WTC11 (cell line): ENCODE results near the gene CPHXL2. TPM values are rescaled to one million over a fixed set of nuclear protein-coding genes. Genes with fewer than 3 reads are reported as not detected.

ENCODE experiments used
- ATAC-seq: fragments of 200-7000 bp; cut with Tn5 transposase; 2 replicates; pipeline ENCODE4 v1.10.0; 2021; ENCODE audit warnings: mild to moderate bottlenecking, moderate library complexity
- CTCF ChIA-PET: fragments of 300-600 bp; sonication (Branson Sonifier 250); formaldehyde crosslinking; loops from one replicate; lab custom pipeline; 2021; ENCODE audit warnings: antibody characterized with exemption; lab: Charles Lee
- POLR2A ChIA-PET: fragments of 350-600 bp; sonication (Branson Sonifier 250); formaldehyde crosslinking; loops from one replicate; lab custom pipeline; 2021; ENCODE audit warnings: antibody characterized with exemption; lab: Charles Lee
- DNase-seq: peaks from one replicate; pipeline ENCODE4 v3.0.0; 2021; ENCODE audit warnings: low spot score
- H3K27ac Mint-ChIP-seq: 2 replicates; pipeline ENCODE4 v1.8.0; 2021; ENCODE audit warnings: mixed read lengths
- H3K27me3 Mint-ChIP-seq: 2 replicates; pipeline ENCODE4 v1.8.0; 2021; ENCODE audit warnings: low read depth, mild to moderate bottlenecking, moderate library complexity, mixed read lengths
- H3K36me3 Mint-ChIP-seq: 2 replicates; pipeline ENCODE4 v1.8.0; 2021; ENCODE audit warnings: mixed read lengths
- H3K4me1 Mint-ChIP-seq: 2 replicates; pipeline ENCODE4 v1.8.0; 2022; ENCODE audit warnings: mixed read lengths
- H3K4me3 Mint-ChIP-seq: 2 replicates; pipeline ENCODE4 v1.8.0; 2021; ENCODE audit warnings: mild to moderate bottlenecking, moderate library complexity, mixed read lengths
- H3K9me3 Mint-ChIP-seq: 2 replicates; pipeline ENCODE4 v1.8.0; 2021; ENCODE audit warnings: mixed read lengths
- AR ChIP-seq: fragments of 250-450 bp; sonication (Bioruptor Pico); IDR thresholded peaks from 2 replicates; pipeline ENCODE4 v1.9.0; 2021; ENCODE audit warnings: mild to moderate bottlenecking
- ATF6 ChIP-seq: sonication (generic); formaldehyde crosslinking; IDR thresholded peaks from 2 replicates; pipeline ENCODE4 v1.8.1; 2023; ENCODE audit warnings: mild to moderate bottlenecking, missing genetic modification reagents
- HMGA2 ChIP-seq: fragments of 250-450 bp; sonication (Bioruptor Pico); IDR thresholded peaks from 2 replicates; pipeline ENCODE4 v1.4.0; 2021; ENCODE audit warnings: mild to moderate bottlenecking, moderate library complexity
- IRF1 ChIP-seq: sonication (generic); formaldehyde crosslinking; IDR thresholded peaks from 2 replicates; pipeline ENCODE4 v1.8.0; 2023; ENCODE audit warnings: missing genetic modification reagents
- KAT7 ChIP-seq: sonication (generic); formaldehyde crosslinking; IDR thresholded peaks from 2 replicates; pipeline ENCODE4 v1.8.1; 2023; ENCODE audit warnings: missing genetic modification reagents, mild to moderate bottlenecking, borderline replicate concordance
- MLX ChIP-seq: sonication (generic); formaldehyde crosslinking; IDR thresholded peaks from 2 replicates; pipeline ENCODE4 v1.8.1; 2023; ENCODE audit warnings: mild to moderate bottlenecking, missing genetic modification reagents, moderate library complexity
- MXD4 ChIP-seq: fragments of 250-450 bp; sonication (Bioruptor Pico); IDR thresholded peaks from 2 replicates; pipeline ENCODE4 v1.8.0; 2021; ENCODE audit warnings: mild to moderate bottlenecking, moderate library complexity, borderline replicate concordance
- NFATC4 ChIP-seq: fragments of 250-450 bp; sonication (Bioruptor Pico); IDR thresholded peaks from 2 replicates; pipeline ENCODE4 v1.9.0; 2021; ENCODE audit warnings: mild to moderate bottlenecking
- NFYB ChIP-seq: sonication (generic); formaldehyde crosslinking; conservative IDR thresholded peaks from 2 replicates; pipeline ENCODE4 v1.8.0; 2022; ENCODE audit warnings: low read depth, missing genetic modification reagents
- NR1H2 ChIP-seq: sonication (generic); formaldehyde crosslinking; IDR thresholded peaks from 2 replicates; pipeline ENCODE4 v1.9.0; 2021; ENCODE audit warnings: mild to moderate bottlenecking, moderate library complexity, missing genetic modification reagents
- PRDM15 ChIP-seq: sonication (generic); formaldehyde crosslinking; IDR thresholded peaks from 2 replicates; pipeline ENCODE4 v1.8.0; 2022; ENCODE audit warnings: missing genetic modification reagents
- RORB ChIP-seq: fragments of 250-450 bp; sonication (Bioruptor Pico); IDR thresholded peaks from 2 replicates; pipeline ENCODE4 v1.9.0; 2021; ENCODE audit warnings: mild to moderate bottlenecking
- SP1 ChIP-seq: sonication (generic); formaldehyde crosslinking; conservative IDR thresholded peaks from 2 replicates; pipeline ENCODE4 v1.8.1; 2022; ENCODE audit warnings: missing genetic modification reagents
- STAT6 ChIP-seq: sonication (generic); formaldehyde crosslinking; conservative IDR thresholded peaks from 2 replicates; pipeline ENCODE4 v1.8.1; 2023; ENCODE audit warnings: mild to moderate bottlenecking, low read depth, missing genetic modification reagents, moderate library complexity
- USF2 ChIP-seq: sonication (generic); formaldehyde crosslinking; IDR thresholded peaks from 2 replicates; pipeline ENCODE4 v1.8.1; 2023; ENCODE audit warnings: mild to moderate bottlenecking, missing genetic modification reagents, moderate library complexity
- ZMAT4 ChIP-seq: fragments of 250-450 bp; sonication (Bioruptor Pico); IDR thresholded peaks from 2 replicates; pipeline ENCODE4 v1.9.0; 2021; ENCODE audit warnings: mild to moderate bottlenecking
- ZNF317 ChIP-seq: sonication (generic); formaldehyde crosslinking; IDR thresholded peaks from 2 replicates; pipeline ENCODE4 v1.8.1; 2023; ENCODE audit warnings: low read depth, mild to moderate bottlenecking, moderate library complexity, missing genetic modification reagents, borderline replicate concordance
- ZNF396 ChIP-seq: fragments of 250-450 bp; sonication (Bioruptor Pico); IDR thresholded peaks from 2 replicates; pipeline ENCODE4 v1.8.0; 2021; ENCODE audit warnings: mild to moderate bottlenecking, moderate library complexity, borderline replicate concordance
- ZNF416 ChIP-seq: fragments of 250-450 bp; sonication (Bioruptor Pico); IDR thresholded peaks from 2 replicates; pipeline ENCODE4 v1.9.0; 2021; ENCODE audit warnings: mild to moderate bottlenecking, inconsistent platforms
- total RNA-seq: library from RNA; stranded (reverse); gene quantifications from 3 replicates; pipeline ENCODE4 v1.2.3, GENCODE V29; 2021

Gene CPHXL2
- total RNA-seq, 1 experiment from 2014 or later = not detected

GRCh38 chr16:75703306-75703705 is 26.5 kb upstream of the CPHXL2 start:
- no peak for TF ChIP-seq STAT6 (CRISPR knock-in tag)
- no peak for TF ChIP-seq RORB
- no peak for TF ChIP-seq NFATC4
- no peak for TF ChIP-seq PRDM15 (CRISPR knock-in tag)
- peaks cover 7% of the 10 kb centered on the region for H3K27me3 Mint-ChIP-seq
- POLR2A ChIA-PET = no interaction called here
- no peak overlapping the region for H3K4me3 Mint-ChIP-seq
- H3K9me3 Mint-ChIP-seq = peaks cover 51% of the 10 kb centered on the region
- H3K36me3 Mint-ChIP-seq = peaks cover 7% of the 10 kb centered on the region
- H3K4me1 Mint-ChIP-seq = no peaks in the 10 kb centered on the region; the same call in 1 of the 2 replicates
- ATAC-seq (no peak), DNase-seq (no peak)
- no peak overlapping the region for H3K27ac Mint-ChIP-seq
- CTCF ChIA-PET = no interaction called here

- DNase-seq = no peak
- H3K4me1 Mint-ChIP-seq = no peaks in the 10 kb centered on the region; the same call in 1 of the 2 replicates
- H3K27me3 Mint-ChIP-seq = peaks cover 7% of the 10 kb centered on the region
- ChIA-PET POLR2A (no interaction called here), CTCF (no interaction called here)
- H3K36me3 Mint-ChIP-seq = peaks cover 5% of the 10 kb centered on the region
- ATAC-seq = no peak
- no peak for TF ChIP-seq MXD4 (CRISPR knock-in tag)
- TF ChIP-seq ZNF396 = no peak
- TF ChIP-seq NFYB = no peak
- TF ChIP-seq IRF1 (CRISPR knock-in tag) = no peak
- peaks cover 43% of the 10 kb centered on the region for H3K9me3 Mint-ChIP-seq
- no peak overlapping the region for H3K27ac Mint-ChIP-seq
- H3K4me3 Mint-ChIP-seq = no peak overlapping the region
These were observed 25.4 kb upstream of the CPHXL2 start for GRCh38 chr16:75702242-75702641.

GRCh38 chr16:75701361-75701760 is 24.6 kb upstream of the CPHXL2 start, which contains the start of gene DUXB:
Gene DUXB (minus strand): TSS chr16:75701461. CDS start chr16:75701418, 43 bp downstream.
- ATAC-seq = no peak
- Mint-ChIP-seq H3K4me3 (no peak within 1 kb of the TSS), H3K4me1 (no peaks in the 10 kb centered on the region; the same call in 1 of the 2 replicates), H3K27ac (no peak within 1 kb of the TSS), H3K9me3 (peaks cover 37% of the 10 kb centered on the region), H3K27me3 (peaks cover 7% of the 10 kb centered on the region), H3K36me3 (peaks cover 3% of the 10 kb centered on the region; the same call in 1 of the 2 replicates)
- CTCF ChIA-PET = no interaction called here
- DNase-seq = no peak
- POLR2A ChIA-PET = no interaction called here
- TF ChIP-seq AR (CRISPR knock-in tag) (no peak), MXD4 (CRISPR knock-in tag) (no peak), USF2 (CRISPR knock-in tag) (no peak), ZNF317 (CRISPR knock-in tag) (no peak), MLX (no peak), HMGA2 (CRISPR knock-in tag) (no peak), KAT7 (CRISPR knock-in tag) (no peak), ZNF416 (CRISPR knock-in tag) (no peak), SP1 (CRISPR knock-in tag) (no peak), ATF6 (CRISPR knock-in tag) (no peak), NR1H2 (CRISPR knock-in tag) (no peak), ZMAT4 (CRISPR knock-in tag) (no peak)
